Activated T-cell treated with anti-CD3 and anti-CD28 coated beads, Interleukin-2, amount 50 U/mL, for 24 hours (primary cell): Measurements from ENCODE around the gene DUOX2.

Experiments
- DNase-seq: peaks from one replicate; pipeline ENCODE4 v3.0.0-alpha.2; 2020
- H3K27ac Mint-ChIP-seq: 2 replicates; pipeline ENCODE4 v1.8.0; 2020; ENCODE audit warnings: mild to moderate bottlenecking, mixed read lengths
- H3K27me3 Mint-ChIP-seq: 2 replicates; pipeline ENCODE4 v1.8.0; 2020; ENCODE audit warnings: mixed read lengths
- H3K36me3 Mint-ChIP-seq: 2 replicates; pipeline ENCODE4 v1.8.0; 2020; ENCODE audit warnings: low read depth, mixed read lengths
- H3K4me1 Mint-ChIP-seq: 2 replicates; pipeline ENCODE4 v1.8.0; 2020; ENCODE audit warnings: low read depth, mixed read lengths
- H3K4me3 Mint-ChIP-seq: 2 replicates; pipeline ENCODE4 v1.8.0; 2020; ENCODE audit warnings: mild to moderate bottlenecking, moderate library complexity, mixed read lengths
- H3K9me3 Mint-ChIP-seq: 2 replicates; pipeline ENCODE4 v1.8.0; 2020; ENCODE audit warnings: mixed read lengths

DUOX2 gene

GRCh38 chr15:45117308-45118130 lies 3.5 kb upstream of the DUOX2 start:
- peaks cover 35% of the 10 kb centered on the region for H3K4me1 Mint-ChIP-seq
- H3K9me3 Mint-ChIP-seq, result no peaks in the 10 kb centered on the region
- H3K36me3 Mint-ChIP-seq, result no peaks in the 10 kb centered on the region
- H3K4me3 Mint-ChIP-seq, result peak overlapping the region; percentile 50
- peaks cover 80% of the 10 kb centered on the region for H3K27me3 Mint-ChIP-seq
- H3K27ac Mint-ChIP-seq, result no peak overlapping the region
- DNase-seq, result no peak

GRCh38 chr15:45116482-45117307 lies 2.7 kb upstream of the DUOX2 start:
- Mint-ChIP-seq H3K4me3 (no peak overlapping the region), H3K27ac (no peak overlapping the region), H3K9me3 (no peaks in the 10 kb centered on the region), H3K4me1 (peaks cover 43% of the 10 kb centered on the region), H3K36me3 (no peaks in the 10 kb centered on the region), H3K27me3 (peaks cover 85% of the 10 kb centered on the region)
- no peak for DNase-seq

- Mint-ChIP-seq H3K4me3 (no peak overlapping the region), H3K27ac (no peak overlapping the region), H3K9me3 (no peaks in the 10 kb centered on the region), H3K27me3 (peaks cover 81% of the 10 kb centered on the region), H3K36me3 (no peaks in the 10 kb centered on the region), H3K4me1 (peaks cover 43% of the 10 kb centered on the region)
- DNase-seq, result no peak
Observed at GRCh38 chr15:45116006-45116481, 2.1 kb upstream of the DUOX2 start.

- peaks cover 43% of the 10 kb centered on the region for H3K4me1 Mint-ChIP-seq
- peaks cover 80% of the 10 kb centered on the region for H3K27me3 Mint-ChIP-seq
- no peaks in the 10 kb centered on the region for H3K36me3 Mint-ChIP-seq
- H3K9me3 Mint-ChIP-seq, result no peaks in the 10 kb centered on the region
- H3K4me3 Mint-ChIP-seq, result no peak overlapping the region
- no peak overlapping the region for H3K27ac Mint-ChIP-seq
- DNase-seq, result no peak
Observed at GRCh38 chr15:45115312-45115820, 1.4 kb upstream of the DUOX2 start.

GRCh38 chr15:45114751-45115085 lies 746 bp upstream of the DUOX2 start:
- no peak overlapping the region for H3K4me3 Mint-ChIP-seq
- H3K36me3 Mint-ChIP-seq, result no peaks in the 10 kb centered on the region
- H3K27ac Mint-ChIP-seq, result no peak overlapping the region
- peaks cover 43% of the 10 kb centered on the region for H3K4me1 Mint-ChIP-seq
- no peak for DNase-seq
- H3K27me3 Mint-ChIP-seq, result peaks cover 81% of the 10 kb centered on the region
- no peaks in the 10 kb centered on the region for H3K9me3 Mint-ChIP-seq

GRCh38 chr15:45113380-45113990 lies 487 bp downstream of the DUOX2 start:
- Mint-ChIP-seq H3K27me3 (peaks cover 90% of the 10 kb centered on the region), H3K4me1 (peaks cover 43% of the 10 kb centered on the region), H3K4me3 (no peak overlapping the region), H3K9me3 (no peaks in the 10 kb centered on the region), H3K36me3 (no peaks in the 10 kb centered on the region), H3K27ac (no peak overlapping the region)
- no peak for DNase-seq

- peak; percentile 49 for DNase-seq
- H3K4me3 Mint-ChIP-seq, result peak overlapping the region; percentile 59
- peaks cover 41% of the 10 kb centered on the region for H3K4me1 Mint-ChIP-seq
- peaks cover 86% of the 10 kb centered on the region for H3K27me3 Mint-ChIP-seq
- no peaks in the 10 kb centered on the region for H3K9me3 Mint-ChIP-seq
- H3K27ac Mint-ChIP-seq, result peak overlapping the region; percentile 44
- H3K36me3 Mint-ChIP-seq, result no peaks in the 10 kb centered on the region
Observed at GRCh38 chr15:45112591-45113379, 1.2 kb downstream of the DUOX2 start.

- Mint-ChIP-seq H3K27ac (peak overlapping the region; percentile 44), H3K4me3 (peak overlapping the region; percentile 59), H3K9me3 (no peaks in the 10 kb centered on the region), H3K27me3 (peaks cover 82% of the 10 kb centered on the region), H3K4me1 (peaks cover 34% of the 10 kb centered on the region), H3K36me3 (no peaks in the 10 kb centered on the region)
- no peak for DNase-seq
Observed at GRCh38 chr15:45112143-45112590, 1.8 kb downstream of the DUOX2 start.

- H3K36me3 Mint-ChIP-seq, result no peaks in the 10 kb centered on the region
- H3K27ac Mint-ChIP-seq, result no peak overlapping the region
- H3K9me3 Mint-ChIP-seq, result no peaks in the 10 kb centered on the region
- DNase-seq, result no peak
- peaks cover 79% of the 10 kb centered on the region for H3K27me3 Mint-ChIP-seq
- H3K4me3 Mint-ChIP-seq, result no peak overlapping the region
- H3K4me1 Mint-ChIP-seq, result peaks cover 32% of the 10 kb centered on the region
Observed at GRCh38 chr15:45111390-45112142, 2.4 kb downstream of the DUOX2 start.

- DNase-seq, result no peak
- Mint-ChIP-seq H3K9me3 (no peaks in the 10 kb centered on the region), H3K27me3 (peaks cover 67% of the 10 kb centered on the region), H3K36me3 (no peaks in the 10 kb centered on the region), H3K4me3 (no peak overlapping the region), H3K27ac (no peak overlapping the region), H3K4me1 (peaks cover 27% of the 10 kb centered on the region)
Observed at GRCh38 chr15:45110256-45110820, 3.6 kb downstream of the DUOX2 start.

- H3K27me3 Mint-ChIP-seq, result peaks cover 55% of the 10 kb centered on the region
- no peaks in the 10 kb centered on the region for H3K36me3 Mint-ChIP-seq
- H3K9me3 Mint-ChIP-seq, result no peaks in the 10 kb centered on the region
- H3K4me1 Mint-ChIP-seq, result peaks cover 12% of the 10 kb centered on the region
- no peak for DNase-seq
- no peak overlapping the region for H3K27ac Mint-ChIP-seq
- H3K4me3 Mint-ChIP-seq, result no peak overlapping the region
Observed at GRCh38 chr15:45107941-45108630, 5.9 kb downstream of the DUOX2 start.

- Mint-ChIP-seq H3K27ac (no peak overlapping the region), H3K4me1 (no peaks in the 10 kb centered on the region), H3K27me3 (peaks cover 41% of the 10 kb centered on the region), H3K9me3 (no peaks in the 10 kb centered on the region), H3K4me3 (no peak overlapping the region), H3K36me3 (no peaks in the 10 kb centered on the region)
- no peak for DNase-seq
Observed at GRCh38 chr15:45106002-45106790, 7.8 kb downstream of the DUOX2 start.
